Prostate gland (tissue), 2 donors: ENCODE measurements around the gene HIVEP3. TPM values are rescaled to one million over a fixed set of nuclear protein-coding genes. Genes with fewer than 3 reads are reported as not detected.

ENCODE experiments used
- DNase-seq: peaks from one replicate; pipeline ENCODE4 v3.0.0-alpha.2; 2019; ENCODE audit warnings: low spot score
- H3K27ac ChIP-seq, 2 donors: fragments of 200-600 bp; sonication (generic); 2 replicates each; pipeline ENCODE4 v1.5.1; 2017 to 2019
- H3K27me3 ChIP-seq: fragments of 200-600 bp; sonication (generic); replicated peaks from 2 replicates; pipeline ENCODE4 v1.5.1; 2019; ENCODE audit not compliant: insufficient read depth
- H3K36me3 ChIP-seq, 2 donors: fragments of 200-600 bp; sonication (generic); 1 replicate in 1 of 2; 2 replicates in 1 of 2; pipeline versions ENCODE4 v1.5.1 to v1.8.1; 2017 to 2019
- H3K4me1 ChIP-seq: fragments of 200-600 bp; sonication (generic); replicated peaks from 2 replicates; pipeline ENCODE4 v1.5.1; 2019
- H3K4me3 ChIP-seq, 2 donors: fragments of 200-600 bp; sonication (generic); 2 replicates each; pipeline ENCODE4 v1.5.1; 2017 to 2019
- H3K9me3 ChIP-seq: fragments of 200-600 bp; sonication (generic); 2 replicates; pipeline ENCODE4 v1.5.1; 2017
- CTCF ChIP-seq, 4 experiments: fragments of 200-600 bp in 2 of 4; fragments of 450-650 bp in 2 of 4; sonication (generic) in 2 of 4; IDR thresholded peaks; 1 replicate in 3 of 4; 2 replicates in 1 of 4; pipeline ENCODE4 v1.5.1; 2016 to 2019; ENCODE audit warnings: antibody characterized with exemption in 4 of 4, mild to moderate bottlenecking in 2 of 4, moderate library complexity in 2 of 4
- POLR2A ChIP-seq: fragments of 450-650 bp; IDR thresholded peaks from one replicate; pipeline ENCODE4 v1.6.1; 2016; ENCODE audit warnings: antibody characterized with exemption, mild to moderate bottlenecking
- POLR2AphosphoS5 ChIP-seq: sonication (generic); formaldehyde crosslinking; IDR thresholded peaks from one replicate; pipeline ENCODE4 v1.6.1; 2017; ENCODE audit warnings: antibody characterized with exemption
- WGBS: methylation state at CpG from one replicate; pipeline ENCODE4 v1.1.5; 2018; 5-methylcytosine and 5-hydroxymethylcytosine counted together
- intact Hi-C: fragments of 100-400 bp; cut with DNase I; formaldehyde crosslinking; loops from one replicate; pipeline ENCODE4 v1.14.2; 2022
- total RNA-seq, 2 donors: library from RNA; depleted of rRNA; stranded (reverse); fragments of >200 nt; gene quantifications; one replicate each; pipeline ENCODE4 v1.1.0, GENCODE V29; 2016

Gene HIVEP3
- total RNA-seq, 2 donors from 2014 or later, result 9.3 to 11.2 TPM

GRCh38 chr1:41726899-41727748 is 191.6 kb downstream of the HIVEP3 start:
- intact Hi-C loops, result no loop called here
- Histone ChIP-seq H3K36me3 (no peaks in the 10 kb centered on the region), H3K27me3 (no peaks in the 10 kb centered on the region), H3K9me3 (no peaks in the 10 kb centered on the region), H3K27ac (no peak overlapping the region), H3K4me3 (no peak overlapping the region), H3K4me1 (no peaks in the 10 kb centered on the region)
- no peak for TF ChIP-seq POLR2A
- no peak for TF ChIP-seq POLR2AphosphoS5
- TF ChIP-seq CTCF (IDR thresholded peaks at IDR 0.05), result no peak
- DNase-seq, result no peak
- WGBS, result 75% methylated on average over 24 of the region's 24 CpGs

GRCh38 chr1:41726292-41726691 is 192.4 kb downstream of the HIVEP3 start:
- H3K4me3 ChIP-seq, result no peak overlapping the region

GRCh38 chr1:41724926-41725325 is 193.8 kb downstream of the HIVEP3 start:
- WGBS, result 97% methylated on average over 3 of the region's 3 CpGs
- intact Hi-C loops, result no loop called here
- no peak overlapping the region for H3K27ac ChIP-seq
- no peaks in the 10 kb centered on the region for H3K4me1 ChIP-seq
- no peak for DNase-seq
- H3K27me3 ChIP-seq, result no peaks in the 10 kb centered on the region
- H3K4me3 ChIP-seq, result no peak overlapping the region
- TF ChIP-seq CTCF (IDR thresholded peaks at IDR 0.05) (no peak), POLR2A (no peak), POLR2AphosphoS5 (no peak)
- no peaks in the 10 kb centered on the region for H3K36me3 ChIP-seq
- no peaks in the 10 kb centered on the region for H3K9me3 ChIP-seq

More at GRCh38 chr1:41726292-41726691, 192.4 kb downstream of the HIVEP3 start:
- DNase-seq, result no peak
- intact Hi-C loops, result no loop called here
- no peaks in the 10 kb centered on the region for H3K4me1 ChIP-seq
- no peaks in the 10 kb centered on the region for H3K36me3 ChIP-seq
- H3K27me3 ChIP-seq, result no peaks in the 10 kb centered on the region
- 89% methylated on average over 4 of the region's 4 CpGs for WGBS
- TF ChIP-seq POLR2AphosphoS5 (no peak), POLR2A (no peak), CTCF (IDR thresholded peaks at IDR 0.05) (no peak)
- no peaks in the 10 kb centered on the region for H3K9me3 ChIP-seq
- H3K27ac ChIP-seq, result no peak overlapping the region

GRCh38 chr1:41724248-41724647 is 194.5 kb downstream of the HIVEP3 start:
- no peak for TF ChIP-seq CTCF (IDR thresholded peaks at IDR 0.05)
- no peak for TF ChIP-seq POLR2AphosphoS5
- no peak for TF ChIP-seq POLR2A
- Histone ChIP-seq H3K36me3 (no peaks in the 10 kb centered on the region), H3K27me3 (no peaks in the 10 kb centered on the region), H3K9me3 (no peaks in the 10 kb centered on the region), H3K4me3 (no peak overlapping the region), H3K27ac (no peak overlapping the region), H3K4me1 (no peaks in the 10 kb centered on the region)
- WGBS, result 53% methylated on average over 2 of the region's 2 CpGs
- intact Hi-C loops, result no loop called here
- no peak for DNase-seq

GRCh38 chr1:41723786-41724185 is 194.9 kb downstream of the HIVEP3 start:
- Histone ChIP-seq H3K4me1 (no peaks in the 10 kb centered on the region), H3K27me3 (no peaks in the 10 kb centered on the region)
- 75% methylated on average over 4 of the region's 4 CpGs for WGBS

More at GRCh38 chr1:41723786-41724185, 194.9 kb downstream of the HIVEP3 start:
- Histone ChIP-seq H3K36me3 (no peaks in the 10 kb centered on the region), H3K9me3 (no peaks in the 10 kb centered on the region), H3K27ac (no peak overlapping the region), H3K4me3 (no peak overlapping the region)
- DNase-seq, result no peak
- intact Hi-C loops, result no loop called here
- TF ChIP-seq POLR2AphosphoS5 (no peak), CTCF (IDR thresholded peaks at IDR 0.05) (no peak), POLR2A (no peak)
